ENCODE results near the gene SOCS6. TPM values are rescaled to one million over a fixed set of nuclear protein-coding genes. Genes with fewer than 3 reads are reported as not detected.

Gene SOCS6
- total and polyA plus RNA-seq, 4 donors: 5.5 to 30.1 (median 8.7) TPM

- no peak for DNase-seq (ENCODE audit: low spot score)
- no peak overlapping the region for H3K27ac ChIP-seq (ENCODE audit: low read depth in 1 of 2, low read length in 2 of 2)
- no peak overlapping the region for H3K4me3 ChIP-seq (ENCODE audit: low read depth in 1 of 3, low read length in 3 of 3)
- no peak overlapping the region for H3K9ac ChIP-seq (ENCODE audit: low read depth in 1 of 2, low read length in 2 of 2)
- no peaks in the 10 kb centered on the region for H3K9me3 ChIP-seq (ENCODE audit: control insufficient read depth in 4 of 4, low read length in 3 of 4)
- WGBS: 83% methylated on average over 1 of the region's 1 CpG
- peaks cover 0 to 6% (median 0%) of the 10 kb centered on the region in 4 donors for H3K4me1 ChIP-seq (ENCODE audit: control insufficient read depth in 4 of 4, insufficient read depth in 4 of 4, low read length in 3 of 4)
- no peaks in the 10 kb centered on the region for H3K36me3 ChIP-seq (ENCODE audit: control insufficient read depth in 4 of 4, insufficient read depth in 3 of 4, low read depth in 1 of 4, low read length in 3 of 4)
- H3K27me3 ChIP-seq (ENCODE audit: control insufficient read depth in 4 of 4, insufficient read depth in 4 of 4, low read length in 3 of 4): no peaks in the 10 kb centered on the region
- TF ChIP-seq RXRA (IDR thresholded peaks at IDR 0.05): no peak
- no peak for TF ChIP-seq FOXA1 (IDR thresholded peaks at IDR 0.05)
- TF ChIP-seq NR2F2 (IDR thresholded peaks at IDR 0.05): no peak
Observed at GRCh38 chr18:70368903-70369302, 80.1 kb downstream of the SOCS6 start.

GRCh38 chr18:70370762-70371733 lies 82.2 kb downstream of the SOCS6 start:
- H3K4me1 ChIP-seq (ENCODE audit: control insufficient read depth in 4 of 4, insufficient read depth in 4 of 4, low read length in 3 of 4): peaks cover 0 to 11% (median 2%) of the 10 kb centered on the region in 4 donors
- H3K36me3 ChIP-seq (ENCODE audit: control insufficient read depth in 4 of 4, insufficient read depth in 3 of 4, low read depth in 1 of 4, low read length in 3 of 4): no peaks in the 10 kb centered on the region
- H3K27me3 ChIP-seq (ENCODE audit: control insufficient read depth in 4 of 4, insufficient read depth in 4 of 4, low read length in 3 of 4): no peaks in the 10 kb centered on the region

GRCh38 chr18:70371908-70372307 lies 83.1 kb downstream of the SOCS6 start:
- H3K27ac ChIP-seq (ENCODE audit: low read depth in 1 of 2, low read length in 2 of 2): no peak overlapping the region
- no peak overlapping the region for H3K4me3 ChIP-seq (ENCODE audit: low read depth in 1 of 3, low read length in 3 of 3)
- DNase-seq (ENCODE audit: low spot score): no peak
- no peaks in the 10 kb centered on the region for H3K36me3 ChIP-seq (ENCODE audit: control insufficient read depth in 4 of 4, insufficient read depth in 3 of 4, low read depth in 1 of 4, low read length in 3 of 4)
- TF ChIP-seq MAX (IDR thresholded peaks at IDR 0.05) (no peak), CTCF (IDR thresholded peaks at IDR 0.05; ENCODE audit: low read depth, low read length, missing input control) (no peak), ZBTB33 (IDR thresholded peaks at IDR 0.05) (no peak), HNF4G (IDR thresholded peaks at IDR 0.05) (no peak), FOXA2 (IDR thresholded peaks at IDR 0.05) (no peak), YY1 (IDR thresholded peaks at IDR 0.05) (no peak), RAD21 (IDR thresholded peaks at IDR 0.05) (no peak), TAF1 (conservative IDR thresholded peaks at IDR 0.05) (no peak), JUND (IDR thresholded peaks at IDR 0.05) (no peak), EGR1 (IDR thresholded peaks at IDR 0.05; ENCODE audit: low read depth in 2 of 2) (no peak), ATF3 (IDR thresholded peaks at IDR 0.05) (no peak)
- H3K27me3 ChIP-seq (ENCODE audit: control insufficient read depth in 4 of 4, insufficient read depth in 4 of 4, low read length in 3 of 4): no peaks in the 10 kb centered on the region
- WGBS: 89% methylated on average over 2 of the region's 2 CpGs
- H3K9me3 ChIP-seq (ENCODE audit: control insufficient read depth in 4 of 4, low read length in 3 of 4): no peaks in the 10 kb centered on the region
- H3K4me1 ChIP-seq (ENCODE audit: control insufficient read depth in 4 of 4, insufficient read depth in 4 of 4, low read length in 3 of 4): peaks cover 0 to 15% (median 2%) of the 10 kb centered on the region in 4 donors
- H3K9ac ChIP-seq (ENCODE audit: low read depth in 1 of 2, low read length in 2 of 2): no peak overlapping the region

More at GRCh38 chr18:70370762-70371733, 82.2 kb downstream of the SOCS6 start:
- no peak overlapping the region for H3K4me3 ChIP-seq (ENCODE audit: low read depth in 1 of 3, low read length in 3 of 3)
- H3K27ac ChIP-seq (ENCODE audit: low read depth in 1 of 2, low read length in 2 of 2): no peak overlapping the region
- H3K9me3 ChIP-seq (ENCODE audit: control insufficient read depth in 4 of 4, low read length in 3 of 4): no peaks in the 10 kb centered on the region
- H3K9ac ChIP-seq (ENCODE audit: low read depth in 1 of 2, low read length in 2 of 2): no peak overlapping the region
- no peak for DNase-seq (ENCODE audit: low spot score)
- WGBS: 93% methylated on average over 9 of the region's 9 CpGs
- no peak for TF ChIP-seq JUND (IDR thresholded peaks at IDR 0.05)

Measured in liver (tissue), 9 donors.